GM19438 (cell line): Measurements from ENCODE around the gene ZNF662.
"Not testable (repeated sequence)": the region's sequence is repeated elsewhere in the genome, so short reads cannot be mapped to it uniquely, and the experiment has no call there.

ENCODE experiments used
- ATAC-seq: cut with Tn5 transposase; IDR thresholded peaks from one replicate; pipeline ENCODE4 v1.9.1; 2021; ENCODE audit warnings: low read depth; ENCODE audit not compliant: unreplicated experiment

ZNF662 gene

GRCh38 chr3:42906070-42906847 is at the start of gene ZNF662:
Gene ZNF662 (plus strand): TSS chr3:42906142. CDS start chr3:42908115, 1,973 bp downstream.
- no peak for ATAC-seq

DNA sequence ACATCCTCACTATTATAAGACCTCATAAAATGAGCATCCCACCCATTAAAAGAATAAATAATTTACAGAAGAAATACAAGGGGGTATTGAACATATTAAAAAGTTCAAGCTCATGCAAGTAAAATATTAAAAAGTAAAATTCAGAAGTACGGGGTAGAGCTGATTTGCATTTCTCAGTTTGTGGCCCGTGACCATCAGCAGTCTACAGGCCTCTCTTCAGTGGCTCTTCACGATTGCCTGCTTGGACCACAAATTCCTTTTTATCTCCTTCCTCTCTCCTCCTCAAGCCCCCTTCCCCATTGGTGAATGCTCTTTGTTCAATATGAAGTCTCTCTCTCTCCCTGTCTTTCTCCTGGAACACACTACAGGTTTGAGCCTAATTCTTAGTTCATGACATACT is 49.4 kb upstream of the ZNF662 start:
- ATAC-seq, result no peak

- no peak for ATAC-seq
Measured at GRCh38 chr3:42864321-42864950, 41.5 kb upstream of the ZNF662 start.

GRCh38 chr3:42865256-42865655 is 40.7 kb upstream of the ZNF662 start:
- no peak for ATAC-seq

DNA sequence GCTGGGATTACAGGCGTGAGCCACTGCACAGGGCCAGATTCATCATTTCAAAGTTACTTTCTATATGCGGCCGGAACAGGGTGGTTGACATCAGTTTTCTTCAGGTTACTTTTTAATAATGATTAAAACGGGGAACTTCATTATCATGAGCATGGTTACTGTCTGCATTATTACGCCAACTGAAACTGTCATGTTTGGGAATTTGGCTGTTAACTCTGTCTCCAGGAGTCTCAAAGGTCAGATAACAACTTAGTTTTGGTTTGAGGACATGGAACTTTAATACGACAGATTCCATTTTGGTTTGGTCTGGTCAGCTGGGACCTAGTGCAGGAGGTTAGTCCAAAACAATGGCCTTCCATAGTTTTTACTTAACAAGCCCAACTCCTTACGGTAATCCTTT is 38.8 kb upstream of the ZNF662 start:
- no peak for ATAC-seq

- ATAC-seq, result no peak
Measured at GRCh38 chr3:42868841-42869240, 37.1 kb upstream of the ZNF662 start.

DNA sequence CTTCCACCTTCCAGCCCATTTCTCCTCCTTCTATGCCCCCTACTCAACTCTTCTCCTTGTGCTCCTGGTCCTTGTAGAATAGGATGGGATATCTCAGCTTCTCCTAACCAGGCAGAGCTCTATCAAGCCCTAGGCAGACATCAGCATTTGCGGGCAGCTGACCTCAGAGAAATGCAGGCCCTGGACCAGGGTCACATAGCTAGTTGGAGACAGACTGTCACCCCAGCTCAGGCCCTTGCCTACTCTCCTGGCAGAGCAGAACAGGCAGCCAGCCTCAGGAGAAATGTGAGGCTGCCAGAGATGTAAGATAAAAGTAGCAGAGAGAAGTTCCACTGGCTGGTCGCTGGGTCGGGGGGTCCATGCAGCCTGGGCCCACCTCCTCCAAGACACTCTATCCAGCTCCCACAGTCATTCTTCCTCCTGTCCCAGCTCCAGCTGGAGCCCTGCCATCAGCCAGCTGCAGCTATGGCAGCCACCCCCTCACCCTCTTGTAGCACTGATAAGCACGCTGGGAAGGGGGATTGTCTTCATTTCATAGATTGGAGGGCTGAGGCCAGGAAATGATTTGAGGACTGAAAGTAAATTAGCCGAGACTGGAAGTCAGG is 34.2 kb upstream of the ZNF662 start:
- ATAC-seq, result no peak

- no peak for ATAC-seq
Measured at GRCh38 chr3:42872718-42873117, 33.2 kb upstream of the ZNF662 start.

- ATAC-seq, result no peak
Measured at GRCh38 chr3:42873221-42873982, 32.5 kb upstream of the ZNF662 start.

DNA sequence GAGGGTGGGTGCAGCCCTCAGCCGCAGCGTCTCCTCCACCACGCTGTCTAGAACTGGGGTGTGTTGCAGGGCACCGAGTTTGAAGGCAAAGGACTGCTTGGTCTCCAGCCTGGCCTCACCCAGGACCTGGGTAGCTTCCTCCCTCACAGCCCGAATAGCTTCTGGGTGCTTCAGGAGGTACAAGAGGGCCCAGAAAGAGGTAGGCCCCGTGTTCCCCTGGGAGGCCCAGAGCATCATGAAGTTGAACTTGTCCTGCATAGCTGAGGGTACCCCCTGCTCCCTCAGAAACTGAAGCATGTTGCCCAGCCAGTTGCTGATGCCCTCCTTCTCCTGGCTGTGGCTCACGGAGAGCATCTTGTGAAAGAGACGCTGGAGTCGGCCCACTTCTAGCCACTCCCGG is 31.2 kb upstream of the ZNF662 start:
- ATAC-seq, result no peak

GRCh38 chr3:42875325-42876151 is 30.4 kb upstream of the ZNF662 start, which contains the start of gene CYP8B1:
Gene CYP8B1 (minus strand): TSS chr3:42875879. CDS start chr3:42875816, 63 bp downstream.
- no peak for ATAC-seq

DNA sequence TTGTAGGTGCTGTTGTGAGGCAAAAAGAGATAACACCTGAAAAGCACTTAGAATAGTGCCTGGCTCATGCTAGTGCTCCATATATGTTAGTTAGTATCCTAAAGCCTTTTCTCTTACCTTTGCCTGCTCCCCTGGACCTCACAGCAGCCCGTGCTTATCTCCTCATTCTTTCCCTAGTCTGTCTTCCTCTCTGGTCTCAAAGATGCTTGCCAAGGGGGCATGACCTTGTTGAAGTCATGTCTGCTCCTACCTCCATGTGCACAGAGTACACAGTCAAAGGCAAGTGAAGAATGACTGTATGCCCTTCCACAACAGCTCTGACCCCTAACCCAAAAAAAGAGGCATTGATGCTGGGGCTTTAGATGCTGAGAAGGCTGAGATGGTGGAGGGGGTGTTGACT is 29.5 kb upstream of the ZNF662 start:
- no peak for ATAC-seq

GRCh38 chr3:42876940-42877720 is 28.8 kb upstream of the ZNF662 start:
- ATAC-seq, result no peak

- no peak for ATAC-seq
Measured at GRCh38 chr3:42877881-42878280, 28.1 kb upstream of the ZNF662 start.

- ATAC-seq, result no peak
Measured at GRCh38 chr3:42880183-42880582, 25.8 kb upstream of the ZNF662 start.

DNA sequence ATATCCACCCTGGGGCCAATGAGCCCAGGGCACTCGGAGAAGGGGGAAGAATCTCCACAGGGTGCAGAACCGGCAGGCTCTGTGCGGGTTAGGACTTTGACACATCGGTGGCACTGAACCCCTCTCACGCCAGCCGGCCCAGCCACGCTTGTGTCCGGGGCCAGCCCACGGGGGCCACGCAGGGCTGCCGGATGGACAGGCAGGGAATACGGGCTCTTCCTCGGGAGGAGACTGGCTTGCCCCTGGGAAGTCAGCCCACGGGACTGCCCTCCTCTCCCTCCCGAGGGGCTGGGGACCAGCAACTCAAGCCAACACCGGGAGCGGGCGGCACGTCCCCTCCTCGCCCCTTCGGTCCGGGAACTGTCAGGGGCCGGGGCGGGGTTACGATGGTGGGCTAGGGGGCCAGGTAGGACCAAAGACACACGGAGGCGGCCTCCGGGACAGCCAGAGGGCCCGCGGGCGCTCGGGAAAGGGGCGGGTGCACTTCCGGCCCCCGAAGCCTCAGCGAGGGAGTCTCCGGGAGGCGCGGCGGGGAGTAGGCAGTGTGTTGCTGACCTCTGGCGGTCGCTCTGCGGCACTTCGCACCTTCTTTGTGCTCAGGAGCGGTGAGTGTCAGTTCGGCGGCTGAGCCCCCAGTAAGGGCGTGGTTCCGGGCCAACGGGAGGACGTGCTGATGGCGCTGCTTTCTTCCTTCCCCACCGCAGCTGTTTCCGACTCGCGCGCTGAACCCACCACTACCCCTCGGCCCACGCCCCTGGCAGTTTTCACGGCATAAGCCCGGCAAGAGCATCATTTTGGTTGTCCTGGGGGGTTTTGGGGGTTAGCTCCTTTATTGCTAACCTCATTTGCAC is 25.1 kb upstream of the ZNF662 start:
- ATAC-seq, result peak; percentile 98

GRCh38 chr3:42883251-42883930 is 22.6 kb upstream of the ZNF662 start:
- not testable (repeated sequence) for ATAC-seq

DNA sequence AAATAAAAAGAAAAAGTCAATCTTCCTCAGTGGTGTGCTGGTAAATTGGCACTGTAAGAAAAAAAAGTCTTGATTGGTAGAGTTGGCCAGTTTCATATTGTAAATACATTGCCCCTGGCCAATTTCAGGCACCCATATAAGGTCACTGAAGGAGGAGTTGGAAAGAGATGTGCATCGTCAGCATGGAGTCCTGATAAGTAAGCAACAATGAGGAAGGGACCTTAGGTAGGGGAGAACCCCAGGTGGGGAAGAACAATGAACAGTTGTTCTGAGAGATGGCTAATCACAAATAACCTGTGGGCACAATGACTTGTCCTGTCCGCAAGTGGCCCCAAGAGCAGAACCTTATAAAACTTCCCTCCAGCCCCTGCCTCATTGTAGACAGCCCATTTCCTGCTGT is 21.6 kb upstream of the ZNF662 start:
- ATAC-seq, result no peak
